PC-9 (cell line): ENCODE results near the gene SLC4A1. TPM values are rescaled to one million over a fixed set of nuclear protein-coding genes. Genes with fewer than 3 reads are reported as not detected.

Experiments
- BruUV-seq: library from RNA; stranded (reverse); fragments of 400-500 nt; replicated peaks from 2 replicates; lab custom pipeline; 2021; lab: Mats Ljungman, UMichigan
- CTCF ChIA-PET: fragments of 300-600 bp; sonication (Branson Sonifier 250); formaldehyde crosslinking; loops from one replicate; lab custom pipeline; 2022; ENCODE audit warnings: antibody characterized with exemption; lab: Charles Lee
- POLR2A ChIA-PET: fragments of 300-600 bp; sonication (Branson Sonifier 250); formaldehyde crosslinking; loops from one replicate; lab custom pipeline; 2022; ENCODE audit warnings: antibody characterized with exemption; ENCODE audit not compliant: unreplicated experiment; lab: Charles Lee
- DNase-seq, 2 experiments: peaks; one replicate each; pipeline versions ENCODE4 v3.0.0 to v3.0.0-alpha.2; 2015 to 2022; ENCODE audit warnings: mixed read lengths in 1 of 2
- H2AFZ ChIP-seq: fragments of 200-600 bp; sonication (generic); 2 replicates; pipeline ENCODE4 v1.8.1; 2017; ENCODE audit warnings: antibody characterized with exemption
- H3F3A ChIP-seq: fragments of 200-600 bp; sonication (generic); 2 replicates; pipeline ENCODE4 v1.8.1; 2017; ENCODE audit warnings: antibody characterized with exemption, mild to moderate bottlenecking, low read depth; ENCODE audit not compliant: insufficient read depth
- H3K27ac ChIP-seq: fragments of 200-600 bp; sonication (generic); 2 replicates; pipeline ENCODE4 v1.6.1; 2016; ENCODE audit warnings: mixed run types
- H3K27me3 ChIP-seq: fragments of 200-600 bp; sonication (generic); 2 replicates; pipeline ENCODE4 v1.6.1; 2016; ENCODE audit warnings: low read depth, mixed run types; ENCODE audit not compliant: insufficient read depth
- H3K36me3 ChIP-seq: fragments of 200-600 bp; sonication (generic); 2 replicates; pipeline ENCODE4 v1.6.1; 2016; ENCODE audit warnings: low read depth, mixed run types
- H3K4me1 ChIP-seq: fragments of 200-600 bp; sonication (generic); replicated peaks from 2 replicates; pipeline ENCODE4 v1.6.1; 2016; ENCODE audit warnings: mixed run types; ENCODE audit not compliant: insufficient read depth
- H3K4me2 ChIP-seq: fragments of 200-600 bp; sonication (generic); 2 replicates; pipeline ENCODE4 v1.6.1; 2017; ENCODE audit warnings: mixed run types
- H3K4me3 ChIP-seq: fragments of 200-600 bp; sonication (generic); 2 replicates; pipeline ENCODE4 v1.6.1; 2016; ENCODE audit warnings: mixed run types
- H3K79me2 ChIP-seq: fragments of 200-600 bp; sonication (generic); 2 replicates; pipeline ENCODE4 v1.6.1; 2017; ENCODE audit warnings: low read depth, mixed run types
- H3K9me2 ChIP-seq: fragments of 200-600 bp; sonication (generic); 2 replicates; pipeline ENCODE4 v1.8.1; 2017; ENCODE audit warnings: mild to moderate bottlenecking; ENCODE audit not compliant: insufficient read depth
- H3K9me3 ChIP-seq: fragments of 200-600 bp; sonication (generic); 2 replicates; pipeline ENCODE4 v1.8.1; 2016; ENCODE audit warnings: low read depth; ENCODE audit not compliant: insufficient read depth
- H4K20me1 ChIP-seq: fragments of 200-600 bp; sonication (generic); 2 replicates; pipeline ENCODE4 v1.8.1; 2017; ENCODE audit not compliant: insufficient read depth
- EZH2 ChIP-seq: fragments of 200-600 bp; sonication (generic); IDR thresholded peaks from 2 replicates; pipeline ENCODE4 v1.8.0; 2017; ENCODE audit warnings: antibody characterized with exemption, low read depth
- intact Hi-C: fragments of 100-400 bp; cut with micrococcal nuclease; formaldehyde crosslinking; loops from one replicate; pipeline ENCODE4 v1.10.0; 2022; ENCODE audit not compliant: unreplicated experiment
- total RNA-seq: library from RNA; stranded (reverse); gene quantifications from 2 replicates; pipeline ENCODE4 v1.2.3, GENCODE V29; 2021
- TF ChIP-seq, protein P1 (sequence below): fragments of 200-600 bp; sonication (generic); conservative IDR thresholded peaks from 2 replicates; pipeline ENCODE4 v1.6.1; 2017; ENCODE audit warnings: mixed run types, antibody characterized with exemption, mild to moderate bottlenecking, moderate library complexity

SLC4A1 gene
- total RNA-seq, 1 experiment from 2014 or later: not detected

DNA sequence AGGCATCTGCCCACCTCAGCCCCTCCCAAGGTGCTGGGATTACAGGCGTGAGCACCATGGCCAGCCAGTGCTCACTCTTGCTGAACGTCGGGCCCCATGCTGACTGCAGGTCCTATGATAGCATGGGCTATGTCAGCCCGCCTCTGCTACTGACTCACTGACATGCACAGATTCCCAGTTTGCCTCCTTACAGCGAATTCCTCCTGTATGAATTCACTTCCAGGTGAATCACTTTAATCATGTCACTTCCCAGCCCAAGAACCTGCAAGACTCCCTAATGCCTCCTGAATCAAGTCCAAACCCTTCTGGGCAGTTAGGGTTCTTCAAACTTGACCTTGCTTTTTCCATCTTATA lies 32.4 kb downstream of the SLC4A1 start:
- Histone ChIP-seq H3K27ac (peak overlapping the region; percentile 65; the same call in 1 of the 2 replicates), H3K4me2 (peak overlapping the region; percentile 60), H3K9me2 (no peaks in the 10 kb centered on the region), H3K36me3 (no peaks in the 10 kb centered on the region), H2AFZ (no peak overlapping the region), H4K20me1 (no peaks in the 10 kb centered on the region), H3K9me3 (no peaks in the 10 kb centered on the region), H3K79me2 (no peaks in the 10 kb centered on the region), H3F3A (peaks cover 24% of the 10 kb centered on the region), H3K27me3 (no peaks in the 10 kb centered on the region), H3K4me1 (peaks cover 22% of the 10 kb centered on the region), H3K4me3 (no peak overlapping the region; the same call in 1 of the 2 replicates)
- BruUV-seq: no TSS peak
- TF ChIP-seq EZH2: no peak
- TF ChIP-seq, protein P1, sequence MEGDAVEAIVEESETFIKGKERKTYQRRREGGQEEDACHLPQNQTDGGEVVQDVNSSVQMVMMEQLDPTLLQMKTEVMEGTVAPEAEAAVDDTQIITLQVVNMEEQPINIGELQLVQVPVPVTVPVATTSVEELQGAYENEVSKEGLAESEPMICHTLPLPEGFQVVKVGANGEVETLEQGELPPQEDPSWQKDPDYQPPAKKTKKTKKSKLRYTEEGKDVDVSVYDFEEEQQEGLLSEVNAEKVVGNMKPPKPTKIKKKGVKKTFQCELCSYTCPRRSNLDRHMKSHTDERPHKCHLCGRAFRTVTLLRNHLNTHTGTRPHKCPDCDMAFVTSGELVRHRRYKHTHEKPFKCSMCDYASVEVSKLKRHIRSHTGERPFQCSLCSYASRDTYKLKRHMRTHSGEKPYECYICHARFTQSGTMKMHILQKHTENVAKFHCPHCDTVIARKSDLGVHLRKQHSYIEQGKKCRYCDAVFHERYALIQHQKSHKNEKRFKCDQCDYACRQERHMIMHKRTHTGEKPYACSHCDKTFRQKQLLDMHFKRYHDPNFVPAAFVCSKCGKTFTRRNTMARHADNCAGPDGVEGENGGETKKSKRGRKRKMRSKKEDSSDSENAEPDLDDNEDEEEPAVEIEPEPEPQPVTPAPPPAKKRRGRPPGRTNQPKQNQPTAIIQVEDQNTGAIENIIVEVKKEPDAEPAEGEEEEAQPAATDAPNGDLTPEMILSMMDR: no peak
- intact Hi-C loops: no loop called here
- ChIA-PET POLR2A (no interaction called here), CTCF (no interaction called here)
- peak; percentile 39 to 84 for DNase-seq

DNA sequence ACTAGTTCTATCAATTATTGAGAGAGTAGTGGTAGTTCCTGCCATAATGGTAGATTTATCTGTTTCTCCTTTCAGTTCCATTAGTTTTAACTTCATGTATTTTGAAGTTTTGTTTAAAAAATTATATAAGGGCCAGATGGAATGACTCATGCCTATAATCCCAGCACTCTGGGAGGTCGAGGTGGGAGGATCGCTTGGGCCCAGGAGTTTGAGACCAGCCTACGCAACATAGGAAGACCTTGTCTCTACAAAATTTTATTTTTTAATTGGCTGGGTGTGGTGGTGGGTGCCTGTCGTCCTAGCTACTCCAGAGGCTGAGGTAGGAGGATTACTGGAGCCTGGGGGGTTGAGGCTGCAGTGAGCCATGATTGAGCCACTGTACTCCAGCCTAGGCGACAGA lies 34.4 kb downstream of the SLC4A1 start:
- Histone ChIP-seq H3K79me2 (no peaks in the 10 kb centered on the region), H3K4me2 (no peak overlapping the region), H3K9me2 (no peaks in the 10 kb centered on the region), H3F3A (peaks cover 24% of the 10 kb centered on the region), H3K9me3 (no peaks in the 10 kb centered on the region), H3K27me3 (no peaks in the 10 kb centered on the region), H4K20me1 (no peaks in the 10 kb centered on the region), H3K36me3 (no peaks in the 10 kb centered on the region), H3K4me3 (no peak overlapping the region), H3K27ac (no peak overlapping the region), H3K4me1 (peaks cover 22% of the 10 kb centered on the region), H2AFZ (no peak overlapping the region)
- no TSS peak for BruUV-seq
- DNase-seq: no peak
- CTCF ChIA-PET: no interaction called here
- no peak for TF ChIP-seq EZH2
- TF ChIP-seq, protein P1: no peak
- intact Hi-C loops: no loop called here
- POLR2A ChIA-PET: no interaction called here

DNA sequence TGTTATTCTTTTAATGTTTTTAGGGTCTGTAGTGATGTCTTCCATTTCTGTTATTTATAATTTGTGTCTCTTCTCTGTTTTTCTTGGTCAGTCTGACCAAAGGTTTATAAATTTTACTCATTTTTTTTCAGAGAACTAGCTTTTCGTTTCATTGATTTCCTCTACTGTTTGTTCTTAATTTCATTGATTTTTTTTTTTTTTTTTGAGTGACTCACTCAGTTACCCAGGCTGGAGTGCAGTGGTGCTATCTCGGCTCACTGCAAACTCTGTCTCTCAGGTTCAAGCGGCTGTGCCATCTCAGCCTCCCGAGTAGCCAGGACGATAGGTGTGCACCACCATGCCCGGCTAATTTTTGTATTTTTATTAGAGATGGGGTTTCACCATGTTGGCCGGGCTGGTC lies 35.9 kb downstream of the SLC4A1 start:
- Histone ChIP-seq H3K4me1 (peaks cover 22% of the 10 kb centered on the region), H3F3A (peaks cover 24% of the 10 kb centered on the region), H3K27me3 (no peaks in the 10 kb centered on the region), H3K36me3 (no peaks in the 10 kb centered on the region), H3K4me3 (no peak overlapping the region), H2AFZ (no peak overlapping the region), H3K9me2 (no peaks in the 10 kb centered on the region), H3K79me2 (no peaks in the 10 kb centered on the region), H3K4me2 (no peak overlapping the region), H3K9me3 (no peaks in the 10 kb centered on the region), H3K27ac (no peak overlapping the region), H4K20me1 (no peaks in the 10 kb centered on the region)
- CTCF ChIA-PET: no interaction called here
- intact Hi-C loops: no loop called here
- POLR2A ChIA-PET: no interaction called here
- TF ChIP-seq, protein P1: no peak
- TF ChIP-seq EZH2: no peak
- DNase-seq: no peak
- BruUV-seq: no TSS peak
